H9 (cell line): Measurements from ENCODE around the gene CFAP97D1. TPM values are rescaled to one million over a fixed set of nuclear protein-coding genes. Genes with fewer than 3 reads are reported as not detected.

ENCODE experiments used
- DNase-seq: peaks from one replicate; pipeline ENCODE4 v3.0.0-alpha.2; 2017
- H2AFZ ChIP-seq: one replicate; pipeline ENCODE4 v1.6.1; 2013; ENCODE audit warnings: mild to moderate bottlenecking, low read length, control low read depth, moderate library complexity
- H2AK5ac ChIP-seq: 2 replicates; pipeline ENCODE4 v1.6.1; 2013; ENCODE audit warnings: low read length, control low read depth, mixed read lengths; ENCODE audit not compliant: insufficient read length
- H2BK120ac ChIP-seq: one replicate; pipeline ENCODE4 v1.6.1; 2013; ENCODE audit warnings: low read depth, mild to moderate bottlenecking, low read length, control low read depth, inconsistent platforms; ENCODE audit not compliant: poor library complexity, severe bottlenecking
- H2BK12ac ChIP-seq: 2 replicates; pipeline ENCODE4 v1.6.1; 2013; ENCODE audit warnings: low read length, control low read depth, mixed read lengths, low read depth; ENCODE audit not compliant: insufficient read length
- H2BK15ac ChIP-seq: 2 replicates; pipeline ENCODE4 v1.6.1; 2013; ENCODE audit warnings: low read depth, low read length, control low read depth
- H2BK20ac ChIP-seq: one replicate; pipeline ENCODE4 v1.6.1; 2013; ENCODE audit warnings: low read depth, mild to moderate bottlenecking, low read length, control low read depth, inconsistent platforms; ENCODE audit not compliant: poor library complexity, severe bottlenecking
- H2BK5ac ChIP-seq: 2 replicates; pipeline ENCODE4 v1.6.1; 2013; ENCODE audit warnings: low read length, control low read depth, mixed read lengths; ENCODE audit not compliant: insufficient read length
- H3K14ac ChIP-seq: 2 replicates; pipeline ENCODE4 v1.6.1; 2013; ENCODE audit warnings: low read length, control low read depth; ENCODE audit not compliant: insufficient read depth
- H3K18ac ChIP-seq: 2 replicates; pipeline ENCODE4 v1.6.1; 2013; ENCODE audit warnings: low read depth, mild to moderate bottlenecking, mixed read lengths, low read length, control low read depth; ENCODE audit not compliant: insufficient read length
- H3K23ac ChIP-seq: 2 replicates; pipeline ENCODE4 v1.6.1; 2013; ENCODE audit warnings: low read length, control low read depth, mixed read lengths, low read depth; ENCODE audit not compliant: insufficient read length
- H3K23me2 ChIP-seq: 2 replicates; pipeline ENCODE4 v1.6.1; 2013; ENCODE audit warnings: low read depth, mild to moderate bottlenecking, mixed read lengths, low read length, control low read depth; ENCODE audit not compliant: insufficient read length, poor library complexity, severe bottlenecking
- H3K27ac ChIP-seq: 2 replicates; pipeline ENCODE4 v1.5.1; 2013; ENCODE audit warnings: low read length, control low read depth, mixed read lengths, low read depth; ENCODE audit not compliant: insufficient read length
- H3K27me3 ChIP-seq: 2 replicates; pipeline ENCODE4 v1.6.1; 2013; ENCODE audit warnings: low read length, control low read depth, inconsistent platforms; ENCODE audit not compliant: insufficient read depth
- H3K4ac ChIP-seq: 2 replicates; pipeline ENCODE4 v1.6.1; 2013; ENCODE audit warnings: low read depth, mild to moderate bottlenecking, control low read depth, inconsistent platforms, low read length, moderate library complexity
- H3K4me1 ChIP-seq: 2 replicates; pipeline ENCODE4 v1.6.1; 2013; ENCODE audit warnings: low read length, control low read depth, inconsistent platforms; ENCODE audit not compliant: insufficient read depth
- H3K4me2 ChIP-seq: 2 replicates; pipeline ENCODE4 v1.6.1; 2013; ENCODE audit warnings: low read length, control low read depth, mixed read lengths; ENCODE audit not compliant: insufficient read length, insufficient read depth
- H3K56ac ChIP-seq: 2 replicates; pipeline ENCODE4 v1.6.1; 2013; ENCODE audit warnings: low read depth, mild to moderate bottlenecking, mixed read lengths, low read length, control low read depth; ENCODE audit not compliant: insufficient read length
- H3K79me1 ChIP-seq: 2 replicates; pipeline ENCODE4 v1.6.1; 2013; ENCODE audit warnings: low read depth, mild to moderate bottlenecking, moderate library complexity, low read length, control low read depth, inconsistent platforms; ENCODE audit not compliant: insufficient read depth, poor library complexity, severe bottlenecking
- H3K79me2 ChIP-seq: 2 replicates; pipeline ENCODE4 v1.6.1; 2013; ENCODE audit warnings: low read length, control low read depth, inconsistent platforms; ENCODE audit not compliant: insufficient read depth
- H3K9ac ChIP-seq: 2 replicates; pipeline ENCODE4 v1.6.1; 2013; ENCODE audit warnings: low read length, control low read depth, mixed read lengths; ENCODE audit not compliant: insufficient read length; ENCODE audit errors: extremely low read depth
- H3K9me3 ChIP-seq: one replicate; pipeline ENCODE4 v1.6.1; 2013; ENCODE audit warnings: low read depth, low read length, inconsistent platforms; ENCODE audit not compliant: control insufficient read depth
- H3T11ph ChIP-seq: one replicate; pipeline ENCODE4 v1.6.1; 2013; ENCODE audit warnings: mild to moderate bottlenecking, low read length, control low read depth, inconsistent platforms
- H4K20me1 ChIP-seq: one replicate; pipeline ENCODE4 v1.6.1; 2013; ENCODE audit not compliant: control insufficient read depth, insufficient read length, insufficient read depth
- H4K5ac ChIP-seq: 2 replicates; pipeline ENCODE4 v1.6.1; 2013; ENCODE audit warnings: low read depth, mild to moderate bottlenecking, mixed read lengths, low read length, control low read depth; ENCODE audit not compliant: insufficient read length
- H4K8ac ChIP-seq: replicated peaks from 2 replicates; pipeline ENCODE4 v1.6.1; 2013; ENCODE audit warnings: low read length, control low read depth, mixed read lengths, low read depth; ENCODE audit not compliant: insufficient read length
- H4K91ac ChIP-seq: 2 replicates; pipeline ENCODE4 v1.6.1; 2013; ENCODE audit warnings: low read depth, mild to moderate bottlenecking, moderate library complexity, mixed read lengths, low read length, control low read depth; ENCODE audit not compliant: insufficient read length
- H3K27ac Mint-ChIP-seq, 3 experiments: 2 replicates in 2 of 3; 3 replicates in 1 of 3; pipeline ENCODE4 v1.8.0; 2020 to 2021; ENCODE audit warnings: mixed read lengths in 3 of 3, mild to moderate bottlenecking in 1 of 3, moderate library complexity in 1 of 3
- H3K27me3 Mint-ChIP-seq: 2 replicates; pipeline ENCODE4 v1.8.0; 2021; ENCODE audit warnings: low read depth, mild to moderate bottlenecking, moderate library complexity, mixed read lengths
- H3K36me3 Mint-ChIP-seq, 3 experiments: 2 replicates in 2 of 3; 3 replicates in 1 of 3; pipeline ENCODE4 v1.8.0; 2020 to 2021; ENCODE audit warnings: low read depth in 3 of 3, mixed read lengths in 3 of 3; ENCODE audit not compliant: insufficient read depth in 1 of 3
- H3K4me1 Mint-ChIP-seq, 2 experiments: 2 replicates each; pipeline ENCODE4 v1.8.0; 2020; ENCODE audit warnings: mixed read lengths in 2 of 2
- H3K4me3 Mint-ChIP-seq, 2 experiments: 2 replicates in 1 of 2; 3 replicates in 1 of 2; pipeline ENCODE4 v1.8.0; 2020 to 2021; ENCODE audit warnings: mild to moderate bottlenecking in 2 of 2, mixed read lengths in 2 of 2, moderate library complexity in 1 of 2
- H3K9me3 Mint-ChIP-seq, 2 experiments: 2 replicates in 1 of 2; 3 replicates in 1 of 2; pipeline ENCODE4 v1.8.0; 2020; ENCODE audit warnings: mild to moderate bottlenecking in 2 of 2, mixed read lengths in 2 of 2, moderate library complexity in 1 of 2
- CTCF ChIP-seq: fragments of 200-600 bp; sonication (generic); conservative IDR thresholded peaks from 3 replicates; pipeline ENCODE4 v1.8.0; 2021; ENCODE audit warnings: antibody characterized with exemption, mild to moderate bottlenecking
- WGBS: extraction: QIAGEN DNeasy Blood & Tissue Kit; methylation state at CpG from one replicate; pipeline ENCODE4 v1.1.7; 2013; ENCODE audit warnings: missing lambda C conversion rate, low lambda C conversion rate, mixed read lengths; ENCODE audit not compliant: insufficient read length; ENCODE audit errors: extremely low coverage; 5-methylcytosine and 5-hydroxymethylcytosine counted together
- total RNA-seq: library from RNA; stranded (reverse); gene quantifications from 2 replicates; pipeline ENCODE4 v1.2.1, GENCODE V29; 2021

CFAP97D1 gene
- total RNA-seq, 1 experiment from 2014 or later, result not detected

- peaks cover 15 to 16% of the 10 kb centered on the region in 2 experiments for H3K4me1 Mint-ChIP-seq
- Histone ChIP-seq H3K9me3 (no peaks in the 10 kb centered on the region), H3T11ph (no peak overlapping the region), H2AFZ (no peak overlapping the region), H3K79me2 (no peaks in the 10 kb centered on the region), H3K9ac (no peak overlapping the region), H2BK15ac (no peak overlapping the region), H3K18ac (no peak overlapping the region), H3K14ac (no peak overlapping the region), H3K27ac (no peak overlapping the region), H3K4ac (no peak overlapping the region), H4K8ac (no peak overlapping the region), H4K5ac (no peak overlapping the region), H2BK12ac (no peak overlapping the region), H3K79me1 (no peaks in the 10 kb centered on the region), H3K4me1 (no peaks in the 10 kb centered on the region), H2AK5ac (no peak overlapping the region), H4K20me1 (no peaks in the 10 kb centered on the region), H3K27me3 (no peaks in the 10 kb centered on the region), H3K23ac (no peak overlapping the region), H3K56ac (no peak overlapping the region), H2BK20ac (no peak overlapping the region), H3K4me2 (no peak overlapping the region), H4K91ac (no peak overlapping the region), H2BK120ac (no peak overlapping the region), H2BK5ac (no peak overlapping the region), H3K23me2 (no peaks in the 10 kb centered on the region)
- peaks cover 0 to 3% (median 0%) of the 10 kb centered on the region in 3 experiments; a peak in 5 of 7 replicates for H3K36me3 Mint-ChIP-seq
- H3K4me3 Mint-ChIP-seq, result no peak overlapping the region
- TF ChIP-seq CTCF, result peak; percentile 62
- no peaks in the 10 kb centered on the region for H3K9me3 Mint-ChIP-seq
- WGBS, result no CpG with 5 or more reads among the region's 12 CpGs
- H3K27me3 Mint-ChIP-seq, result no peaks in the 10 kb centered on the region
- H3K27ac Mint-ChIP-seq, result peak overlapping the region in 1 of 3 experiments; percentile 56; a peak in 2 of 7 replicates
- peak; percentile 82 for DNase-seq
These were observed 33.8 kb downstream of the CFAP97D1 start for GRCh38 chr17:43814026-43814425.
